Measurements from ENCODE around the gene RERE.
"Not testable (repeated sequence)": the region's sequence is repeated elsewhere in the genome, so short reads cannot be mapped to it uniquely, and the experiment has no call there.

Gene RERE

GRCh38 chr1:8752921-8753713, 64.3 kb downstream of the RERE start:
- no peak for DNase-seq (ENCODE audit: low read depth in 2 of 2)

GRCh38 chr1:8752411-8752810, 65.0 kb downstream of the RERE start:
- DNase-seq (ENCODE audit: low read depth in 2 of 2) = no peak

- DNase-seq (ENCODE audit: low read depth in 2 of 2) = no peak
Observed at GRCh38 chr1:8751984-8752383, 65.5 kb downstream of the RERE start.

GRCh38 chr1:8747879-8748825, 69.3 kb downstream of the RERE start:
- no peak for DNase-seq (ENCODE audit: low read depth in 2 of 2)

- DNase-seq (ENCODE audit: low read depth in 2 of 2) = no peak
Observed at GRCh38 chr1:8746554-8746953, 70.9 kb downstream of the RERE start.

- no peak for DNase-seq (ENCODE audit: low read depth in 2 of 2)
Observed at GRCh38 chr1:8745749-8746390, 71.6 kb downstream of the RERE start.

GRCh38 chr1:8745346-8745745, 72.1 kb downstream of the RERE start:
- DNase-seq (ENCODE audit: low read depth in 2 of 2) = no peak

GRCh38 chr1:8742022-8742924, 75.2 kb downstream of the RERE start:
- DNase-seq (ENCODE audit: low read depth in 2 of 2) = no peak

GRCh38 chr1:8740034-8740449, 77.4 kb downstream of the RERE start:
- DNase-seq (ENCODE audit: low read depth in 2 of 2) = peak; percentile 21 to 25

GRCh38 chr1:8739377-8739776, 78.1 kb downstream of the RERE start:
- DNase-seq (ENCODE audit: low read depth in 2 of 2) = no peak

GRCh38 chr1:8736927-8737326, 80.5 kb downstream of the RERE start:
- no peak for DNase-seq (ENCODE audit: low read depth in 2 of 2)

GRCh38 chr1:8733484-8733883, 84.0 kb downstream of the RERE start:
- no peak for DNase-seq (ENCODE audit: low read depth in 2 of 2)

- DNase-seq (ENCODE audit: low read depth in 2 of 2) = no peak
Observed at GRCh38 chr1:8731162-8731561, 86.3 kb downstream of the RERE start.

- no peak for DNase-seq (ENCODE audit: low read depth in 2 of 2)
Observed at GRCh38 chr1:8728464-8728863, 89.0 kb downstream of the RERE start.

GRCh38 chr1:8727809-8728213, 89.6 kb downstream of the RERE start:
- no peak for DNase-seq (ENCODE audit: low read depth in 2 of 2)

- DNase-seq (ENCODE audit: low read depth in 2 of 2) = not testable (repeated sequence)
Observed at GRCh38 chr1:8727316-8727715, 90.1 kb downstream of the RERE start.

GRCh38 chr1:8726801-8727186, 90.6 kb downstream of the RERE start:
- DNase-seq (ENCODE audit: low read depth in 2 of 2) = not testable (repeated sequence)

GRCh38 chr1:8723010-8723409, 94.4 kb downstream of the RERE start:
- no peak for DNase-seq (ENCODE audit: low read depth in 2 of 2)

- no peak for DNase-seq (ENCODE audit: low read depth in 2 of 2)
Observed at GRCh38 chr1:8722366-8722765, 95.1 kb downstream of the RERE start.

- no peak for DNase-seq (ENCODE audit: low read depth in 2 of 2)
Observed at GRCh38 chr1:8721679-8722324, 95.6 kb downstream of the RERE start.

- DNase-seq (ENCODE audit: low read depth in 2 of 2) = no peak
Observed at GRCh38 chr1:8720347-8720746, 97.1 kb downstream of the RERE start.
